Putamen (tissue), 1 donor: Measurements from ENCODE around the gene NCOA7.
A peak's percentile ranks its signal among the peaks of the same experiment; 100 is the strongest.

Source experiments
- DNase-seq: peaks from one replicate; pipeline ENCODE4 v3.0.0-alpha.2; 2016; ENCODE audit warnings: low spot score

NCOA7 gene, protein sequence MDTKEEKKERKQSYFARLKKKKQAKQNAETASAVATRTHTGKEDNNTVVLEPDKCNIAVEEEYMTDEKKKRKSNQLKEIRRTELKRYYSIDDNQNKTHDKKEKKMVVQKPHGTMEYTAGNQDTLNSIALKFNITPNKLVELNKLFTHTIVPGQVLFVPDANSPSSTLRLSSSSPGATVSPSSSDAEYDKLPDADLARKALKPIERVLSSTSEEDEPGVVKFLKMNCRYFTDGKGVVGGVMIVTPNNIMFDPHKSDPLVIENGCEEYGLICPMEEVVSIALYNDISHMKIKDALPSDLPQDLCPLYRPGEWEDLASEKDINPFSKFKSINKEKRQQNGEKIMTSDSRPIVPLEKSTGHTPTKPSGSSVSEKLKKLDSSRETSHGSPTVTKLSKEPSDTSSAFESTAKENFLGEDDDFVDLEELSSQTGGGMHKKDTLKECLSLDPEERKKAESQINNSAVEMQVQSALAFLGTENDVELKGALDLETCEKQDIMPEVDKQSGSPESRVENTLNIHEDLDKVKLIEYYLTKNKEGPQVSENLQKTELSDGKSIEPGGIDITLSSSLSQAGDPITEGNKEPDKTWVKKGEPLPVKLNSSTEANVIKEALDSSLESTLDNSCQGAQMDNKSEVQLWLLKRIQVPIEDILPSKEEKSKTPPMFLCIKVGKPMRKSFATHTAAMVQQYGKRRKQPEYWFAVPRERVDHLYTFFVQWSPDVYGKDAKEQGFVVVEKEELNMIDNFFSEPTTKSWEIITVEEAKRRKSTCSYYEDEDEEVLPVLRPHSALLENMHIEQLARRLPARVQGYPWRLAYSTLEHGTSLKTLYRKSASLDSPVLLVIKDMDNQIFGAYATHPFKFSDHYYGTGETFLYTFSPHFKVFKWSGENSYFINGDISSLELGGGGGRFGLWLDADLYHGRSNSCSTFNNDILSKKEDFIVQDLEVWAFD

DNA sequence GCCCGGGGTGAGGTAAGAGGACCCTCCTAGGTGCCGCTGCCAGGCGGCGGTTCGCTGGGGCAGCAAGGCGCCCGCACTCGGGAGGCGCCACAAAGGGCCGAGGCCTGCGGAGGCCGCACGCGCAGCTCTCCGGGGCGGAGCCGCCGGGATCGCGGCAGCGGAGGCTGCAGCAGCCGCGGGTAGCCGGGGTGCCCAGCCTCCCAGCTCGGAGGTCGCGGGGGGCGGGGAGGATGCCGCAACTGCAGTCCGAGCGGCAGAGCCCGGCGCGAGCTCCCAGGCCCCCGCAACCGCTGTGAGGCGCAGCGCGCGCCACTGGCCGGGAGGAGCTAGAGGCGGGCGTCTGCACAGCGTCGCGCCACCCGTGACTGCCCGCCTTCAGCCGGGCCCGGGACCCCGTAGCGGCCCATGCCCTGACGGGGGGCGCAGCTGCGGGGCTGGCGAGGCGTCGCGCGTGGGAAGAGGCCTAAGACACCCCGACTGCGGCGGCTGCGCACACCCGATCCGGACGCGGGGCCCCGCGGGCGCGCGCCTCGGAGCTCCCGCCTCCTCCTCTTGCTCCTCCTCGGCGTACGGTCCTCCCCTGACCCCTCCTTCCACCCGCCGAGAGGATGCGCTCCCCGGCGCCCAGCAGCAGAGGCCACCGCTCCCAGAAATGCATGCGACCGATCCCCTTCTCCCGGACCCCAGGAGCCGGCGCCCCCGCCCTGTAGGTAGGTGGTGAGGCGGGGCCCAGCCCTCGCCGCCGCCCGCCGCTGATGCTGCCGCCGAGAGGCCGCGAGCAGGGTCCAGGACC is at the start of gene NCOA7:
Gene NCOA7 (plus strand): TSS at position 603 of the 793 bp plus-strand sequence. CDS start 24,395 bp downstream, outside the sequence.
- DNase-seq = peak; percentile 92

GRCh38 chr6:125741336-125741735 is 49.4 kb upstream of the NCOA7 start:
- no peak for DNase-seq

GRCh38 chr6:125742024-125742423 is 48.7 kb upstream of the NCOA7 start:
- DNase-seq = no peak

DNA sequence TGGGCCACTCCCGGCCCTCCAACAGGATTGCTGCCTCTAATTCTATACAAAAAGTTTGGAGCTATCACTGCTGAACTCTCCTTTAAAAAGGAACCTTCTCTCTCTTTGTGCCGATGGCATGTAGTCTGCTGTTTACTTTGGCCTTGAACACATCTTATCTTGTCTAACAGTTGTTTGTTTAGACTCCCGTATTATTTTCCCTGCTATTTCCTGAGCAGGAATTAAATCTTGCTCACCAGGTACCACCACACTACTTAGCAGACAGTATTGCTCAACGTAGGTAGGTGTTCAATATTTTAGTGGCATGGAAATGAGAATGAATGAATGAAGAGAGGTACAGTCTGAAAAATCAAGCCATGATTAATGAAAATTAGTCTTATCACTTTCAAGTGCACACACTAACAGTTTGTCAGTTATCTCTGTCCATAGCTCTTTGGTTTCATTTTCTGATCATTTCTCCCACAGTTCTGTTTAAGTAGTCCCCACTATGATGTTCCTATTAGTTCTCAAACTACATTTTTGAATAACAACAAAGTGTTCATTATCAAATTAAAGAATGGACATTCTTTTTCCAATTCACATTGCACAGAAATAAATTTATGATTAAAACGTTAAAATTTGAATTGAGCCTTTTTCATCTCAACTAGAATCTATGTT is 48.2 kb upstream of the NCOA7 start:
- DNase-seq = no peak

GRCh38 chr6:125743604-125744003 is 47.2 kb upstream of the NCOA7 start:
- DNase-seq = no peak

DNA sequence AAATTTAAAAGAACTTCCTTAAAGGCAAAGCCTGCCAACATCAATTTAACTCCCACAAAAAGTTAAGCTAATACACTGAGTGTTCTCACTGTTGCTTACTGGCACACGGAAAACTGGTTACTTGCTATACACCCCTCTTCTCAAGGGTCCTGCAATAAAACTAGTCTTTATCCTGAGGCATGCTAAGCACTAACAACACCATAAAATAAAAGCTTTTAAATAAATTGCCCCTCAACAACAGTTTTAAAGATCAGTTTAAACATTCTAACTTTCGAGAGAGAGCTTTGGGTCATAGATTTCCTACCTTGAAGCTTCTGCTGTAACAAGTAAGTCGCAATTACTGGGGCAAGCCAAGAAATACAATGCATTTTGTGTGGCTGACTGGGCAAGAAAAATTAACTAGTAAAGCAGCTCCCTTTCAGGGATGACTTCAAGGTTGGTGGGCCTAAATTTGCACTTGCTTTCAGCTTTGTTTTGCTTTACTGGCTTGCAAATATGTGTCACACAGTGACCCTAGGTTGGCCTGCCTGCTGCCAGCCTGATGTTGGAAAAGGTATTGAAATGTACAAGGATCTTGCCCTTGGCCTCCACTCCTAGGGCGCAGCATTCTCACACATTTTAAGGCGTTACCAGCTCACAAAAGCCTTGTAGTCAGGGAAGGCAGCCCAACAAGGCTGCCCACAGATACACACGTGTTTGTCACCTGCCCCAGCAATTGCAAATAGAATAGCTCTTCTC is 45.3 kb upstream of the NCOA7 start:
- DNase-seq = no peak

GRCh38 chr6:125746019-125746414 is 44.7 kb upstream of the NCOA7 start:
- no peak for DNase-seq

GRCh38 chr6:125746731-125747588 is 43.8 kb upstream of the NCOA7 start:
- DNase-seq = peak; percentile 86

- DNase-seq = no peak
Measured at GRCh38 chr6:125747589-125748405, 43.0 kb upstream of the NCOA7 start.

- no peak for DNase-seq
Measured at GRCh38 chr6:125748406-125749172, 42.2 kb upstream of the NCOA7 start.

- peak; percentile 97 for DNase-seq
Measured at GRCh38 chr6:125749173-125749864, 41.4 kb upstream of the NCOA7 start, which contains the start of gene HEY2. Gene HEY2, plus strand, starts transcription at chr6:125749632. Its CDS starts 145 bp downstream, at chr6:125749777.

GRCh38 chr6:125749865-125750691 is 40.7 kb upstream of the NCOA7 start:
- no peak for DNase-seq

GRCh38 chr6:125750692-125751333 is 39.9 kb upstream of the NCOA7 start:
- no peak for DNase-seq

- no peak for DNase-seq
Measured at GRCh38 chr6:125751334-125751916, 39.3 kb upstream of the NCOA7 start.

- DNase-seq = no peak
Measured at GRCh38 chr6:125752773-125753172, 38.0 kb upstream of the NCOA7 start.
